Ramos (cell line): ENCODE measurements around the gene FAXC.
"Not testable (repeated sequence)": the region's sequence is repeated elsewhere in the genome, so short reads cannot be mapped to it uniquely, and the experiment has no call there.

Experiments used
- in situ Hi-C: fragments of 300-500 bp; cut with MboI; formaldehyde crosslinking; loops from one replicate; pipeline ENCODE4 v1.14.3; 2022; ENCODE audit warnings: low sequenced_read_pairs; ENCODE audit not compliant: unreplicated experiment

The FAXC gene

DNA sequence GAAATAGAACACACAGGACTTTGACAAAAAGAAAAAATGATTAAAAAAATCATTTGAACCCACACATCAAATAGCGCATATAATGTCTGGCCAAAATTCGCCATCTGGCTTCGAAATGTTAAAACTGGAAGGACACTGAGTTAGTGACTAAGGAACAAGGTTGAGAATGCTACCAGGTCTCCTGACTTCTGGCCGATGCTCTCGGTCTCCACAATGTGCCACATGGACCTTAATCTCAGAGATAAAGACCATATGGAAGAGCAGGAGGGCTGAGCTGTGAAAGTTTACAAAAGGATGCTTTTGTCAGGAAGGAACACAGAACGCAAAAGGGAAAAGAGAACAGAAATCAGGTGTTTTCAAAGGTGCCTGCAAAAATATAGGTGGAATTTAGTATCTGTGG is 54.7 kb downstream of the FAXC start:
- in situ Hi-C loops: no loop called here

DNA sequence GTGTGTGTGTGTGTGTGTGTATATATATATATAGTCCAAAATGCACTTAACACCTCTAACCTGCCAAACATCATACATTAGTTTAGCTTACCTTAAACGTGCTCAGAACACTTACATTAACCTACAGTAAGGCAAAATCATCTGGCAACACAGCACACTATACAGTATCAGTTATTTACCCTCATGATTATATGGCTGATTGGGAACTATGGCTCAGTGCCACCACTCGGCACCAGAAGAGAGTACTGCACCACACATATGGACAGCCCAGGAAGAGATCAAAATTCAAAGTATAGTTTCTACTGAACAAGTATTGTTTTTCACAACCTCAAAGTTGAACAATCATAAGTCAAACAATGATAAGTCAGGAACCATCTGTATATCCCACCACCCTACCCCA is 59.8 kb downstream of the FAXC start:
- in situ Hi-C loops: no loop called here

DNA sequence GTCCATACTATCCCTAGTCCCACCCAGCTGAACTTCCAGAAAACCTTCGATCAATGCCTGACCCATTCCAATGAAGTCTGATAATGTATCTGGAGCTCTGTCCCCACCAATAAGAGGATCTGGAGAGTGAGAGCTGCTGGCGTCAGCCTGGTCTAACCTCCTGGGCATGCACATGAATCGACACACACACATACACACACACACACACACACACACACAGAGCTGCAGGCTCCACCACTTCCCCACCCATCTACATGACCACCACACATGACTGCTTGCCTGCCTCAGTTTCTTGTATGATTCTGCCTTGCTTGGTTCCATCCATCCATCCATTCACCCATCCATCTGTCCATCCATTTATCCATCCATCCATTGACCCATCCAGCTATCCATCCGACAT is 60.8 kb downstream of the FAXC start:
- in situ Hi-C loops: no loop called here

DNA sequence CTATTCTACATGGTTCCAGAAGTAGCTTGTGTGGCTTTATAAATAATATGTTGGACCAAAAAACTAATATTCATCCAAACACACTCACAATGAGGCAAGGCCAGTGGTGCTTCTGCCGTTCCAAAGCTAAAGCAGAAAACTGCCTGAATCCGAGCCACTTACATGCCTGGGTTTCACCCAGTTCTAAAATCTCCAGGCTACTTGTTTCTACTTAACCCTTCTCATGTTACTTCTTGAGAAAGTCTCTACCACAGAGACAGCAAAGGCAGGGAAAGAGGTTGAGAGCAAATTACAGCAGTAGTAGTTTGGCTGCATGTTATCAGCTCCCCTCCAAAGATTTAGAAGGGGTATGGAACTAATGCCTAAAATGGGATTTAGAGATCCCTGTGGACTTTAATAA is 62.0 kb downstream of the FAXC start:
- in situ Hi-C loops: no loop called here

DNA sequence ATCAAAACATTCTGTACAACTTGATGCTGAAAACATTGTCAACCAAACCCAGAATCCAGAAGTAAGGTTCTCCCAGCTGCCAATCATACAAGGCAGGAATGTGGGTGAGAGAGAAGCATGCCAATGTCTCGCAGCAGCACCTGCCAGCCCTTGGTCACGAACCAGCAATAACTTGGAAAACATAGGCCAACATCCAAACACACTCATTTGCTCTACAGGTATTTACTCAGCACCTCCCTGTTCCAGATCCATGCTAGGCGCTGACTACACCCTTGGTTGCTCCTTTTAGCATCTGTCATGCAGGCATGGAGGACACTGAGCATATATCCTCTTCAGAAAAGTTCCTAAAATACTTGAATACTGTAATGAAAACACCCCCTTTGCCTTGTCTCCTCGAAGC is 63.6 kb downstream of the FAXC start:
- in situ Hi-C loops: no loop called here

DNA sequence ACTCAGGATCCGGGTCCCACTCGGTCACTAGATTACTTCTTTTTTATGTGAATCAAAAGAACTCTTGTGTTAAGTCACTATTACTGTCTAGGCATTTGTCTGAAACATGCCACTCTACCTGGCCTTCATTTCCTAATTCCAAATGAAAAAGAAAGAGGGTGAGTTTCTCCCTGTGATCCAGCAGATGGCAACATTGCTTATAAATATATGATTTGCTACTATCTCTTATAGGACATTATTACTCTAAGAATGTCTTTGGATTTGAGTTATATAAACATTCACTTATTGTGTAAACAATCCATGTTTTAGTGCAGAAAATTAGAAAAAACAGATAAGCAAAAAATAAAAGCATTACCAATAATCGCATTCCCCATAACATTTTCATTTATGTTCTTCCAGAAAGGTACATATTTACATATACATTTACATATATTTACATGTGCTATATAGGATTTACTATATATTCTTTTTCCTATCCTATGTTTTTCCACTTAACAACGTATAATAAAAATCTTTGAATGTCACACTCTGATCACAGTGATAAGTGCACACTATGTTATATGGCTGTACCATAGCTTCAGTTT is 66.9 kb downstream of the FAXC start:
- in situ Hi-C loops: no loop called here

DNA sequence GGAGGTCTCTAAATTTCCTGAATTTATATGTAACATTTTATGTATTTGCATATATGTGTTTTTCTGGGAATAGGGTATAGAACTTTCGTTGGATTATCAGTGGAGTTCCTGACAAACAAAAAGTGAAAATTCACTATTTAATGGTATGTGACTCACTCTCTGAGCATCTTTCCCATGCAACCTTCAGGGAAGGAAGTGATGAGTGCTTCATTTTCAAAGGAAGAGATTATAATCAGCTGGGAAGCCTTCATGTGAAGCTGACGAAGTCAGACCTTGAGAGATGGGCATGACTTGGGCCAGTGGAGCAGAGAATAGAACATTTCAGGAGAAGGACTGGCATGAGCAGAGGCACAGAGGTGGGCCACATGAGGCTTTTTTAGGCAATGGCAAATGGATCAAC is 72.7 kb downstream of the FAXC start:
- in situ Hi-C loops: no loop called here

DNA sequence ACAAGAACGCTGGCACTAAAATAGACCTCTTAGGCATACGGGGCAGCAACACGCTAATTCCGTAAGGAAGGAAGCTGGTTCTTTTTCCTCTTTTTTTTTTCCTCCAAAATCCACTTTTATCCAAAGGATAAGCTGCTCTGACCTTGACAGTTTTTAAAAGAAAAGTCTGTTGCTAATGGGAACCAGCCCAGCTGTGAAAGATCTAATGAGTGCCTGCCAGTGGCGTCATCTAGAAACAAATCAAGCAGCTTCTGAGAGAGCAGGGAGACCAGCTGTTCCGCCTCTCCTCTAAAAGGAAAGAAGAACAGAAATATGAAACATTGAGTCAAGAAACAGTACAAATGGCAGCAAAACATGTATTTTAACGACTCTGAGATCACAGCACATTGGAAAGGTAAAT is 78.6 kb downstream of the FAXC start:
- in situ Hi-C loops: no loop called here

DNA sequence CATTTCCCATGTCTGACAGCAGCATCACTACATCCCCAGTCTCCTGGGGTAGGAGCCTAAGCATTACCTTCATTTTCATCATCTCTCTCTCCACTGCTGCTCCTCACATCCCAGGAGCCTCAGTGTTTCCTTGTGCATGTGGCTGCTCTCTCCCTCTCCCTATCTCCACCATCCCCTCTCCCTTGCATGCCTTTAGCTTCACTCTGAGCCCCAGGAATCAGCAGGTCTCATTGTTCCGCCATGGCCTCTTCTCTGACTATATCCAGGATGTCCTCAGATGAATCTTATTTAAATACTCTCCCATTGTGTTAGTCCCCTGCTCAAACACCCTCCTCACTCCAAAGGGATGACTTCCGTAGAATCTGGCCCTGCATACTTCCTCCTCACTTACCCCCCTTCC is 79.4 kb downstream of the FAXC start:
- in situ Hi-C loops: no loop called here

DNA sequence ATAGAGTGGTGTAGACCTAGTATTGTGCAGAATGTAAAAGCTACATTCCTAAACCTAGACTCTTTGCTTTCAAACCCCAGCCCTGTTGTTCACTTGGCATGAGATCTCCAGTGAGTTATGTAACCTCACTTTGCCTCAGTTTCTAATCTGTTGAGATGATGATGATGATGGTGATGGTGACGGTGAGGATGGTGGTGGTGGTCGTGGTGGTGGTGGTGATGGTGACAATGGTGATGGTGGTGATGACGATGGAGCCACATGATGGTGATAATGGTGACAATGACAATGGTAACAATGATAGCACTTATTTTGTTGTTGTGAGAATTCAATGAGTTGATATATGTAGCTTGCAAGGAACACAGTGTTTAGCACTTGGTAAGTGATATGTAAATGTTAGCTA is 80.3 kb downstream of the FAXC start:
- in situ Hi-C loops: no loop called here

DNA sequence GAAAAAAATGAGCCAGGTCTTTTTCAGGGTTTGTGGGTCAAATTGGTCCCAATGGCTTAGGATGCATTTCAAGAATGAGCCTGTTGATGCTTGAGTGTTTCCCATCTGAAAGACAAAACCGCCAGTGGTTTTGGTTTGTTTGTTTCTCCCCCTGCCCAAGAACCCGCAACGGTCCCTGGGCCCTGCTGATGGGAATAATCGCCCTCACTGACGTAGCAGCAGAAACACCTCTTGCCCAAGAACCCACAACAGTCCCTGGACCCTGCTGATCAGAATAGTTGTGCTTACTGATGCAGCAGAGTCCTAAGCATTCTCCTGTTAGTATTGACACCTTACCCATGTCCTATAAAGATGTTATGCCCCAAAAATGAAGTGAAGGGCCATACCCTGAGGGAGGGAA is 82.5 kb downstream of the FAXC start:
- in situ Hi-C loops: not testable (repeated sequence)

DNA sequence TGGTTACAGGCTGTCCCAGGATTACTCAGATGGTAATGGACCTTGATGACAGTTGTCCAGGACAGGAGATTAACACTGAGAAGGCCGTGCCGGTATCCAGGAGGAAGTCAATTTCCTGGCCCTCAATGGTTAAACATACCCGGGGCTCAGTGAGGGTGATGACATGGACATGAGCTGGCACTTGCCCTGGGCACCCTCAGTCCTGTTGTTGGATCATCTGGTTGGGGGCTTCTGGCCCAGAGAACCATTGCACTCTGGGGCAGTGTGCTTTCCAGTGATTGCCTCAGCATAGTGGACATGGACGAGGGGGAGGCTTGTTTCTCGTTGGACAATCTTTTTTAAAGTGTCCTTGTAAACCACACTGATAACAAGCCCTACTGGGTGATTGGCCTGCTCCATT is 84.0 kb downstream of the FAXC start:
- in situ Hi-C loops: not testable (repeated sequence)

DNA sequence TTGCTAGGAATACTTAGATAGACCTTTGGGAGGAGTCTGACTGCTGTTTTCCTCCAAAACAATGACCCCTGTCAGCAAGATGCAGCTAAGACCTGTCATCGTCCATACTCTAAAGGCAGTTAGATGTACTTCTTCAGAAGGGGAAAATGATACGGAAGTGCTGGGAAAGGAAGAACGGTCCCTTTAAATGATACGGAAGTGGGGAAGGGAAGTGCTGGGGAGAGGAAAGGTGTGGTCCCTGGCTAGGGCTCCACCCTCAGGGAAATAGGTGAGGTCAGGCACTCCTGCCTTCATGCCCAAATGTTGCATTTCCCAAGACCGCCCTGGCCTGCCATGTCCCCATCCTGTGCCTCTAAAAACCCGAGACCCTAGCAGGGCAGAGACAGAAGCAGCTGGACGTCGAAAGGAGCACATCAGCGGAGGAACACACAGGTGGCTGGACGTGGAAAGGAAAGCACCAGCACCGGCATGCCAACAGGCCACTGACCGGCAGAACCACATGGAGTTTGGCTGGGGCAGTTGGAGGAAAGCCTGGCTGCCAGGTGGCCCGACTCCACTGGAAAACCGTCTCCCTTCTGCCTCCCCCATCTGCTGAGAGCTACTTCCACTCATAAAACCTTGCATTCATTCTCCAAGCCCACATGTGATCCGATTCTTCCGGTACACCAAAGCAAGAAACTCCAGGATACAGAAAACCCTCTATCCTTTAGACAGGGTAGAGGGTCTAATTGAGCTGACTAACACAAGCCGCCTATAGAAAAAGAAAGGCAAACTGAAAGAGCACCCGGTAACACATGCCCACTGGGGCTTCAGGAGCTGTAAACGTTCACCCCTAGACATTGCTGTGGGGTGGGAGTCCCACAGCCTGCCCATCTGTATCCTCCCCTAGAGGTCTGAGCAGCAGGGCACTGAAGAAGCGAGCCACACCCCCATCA is 94.6 kb downstream of the FAXC start:
- in situ Hi-C loops: no loop called here

DNA sequence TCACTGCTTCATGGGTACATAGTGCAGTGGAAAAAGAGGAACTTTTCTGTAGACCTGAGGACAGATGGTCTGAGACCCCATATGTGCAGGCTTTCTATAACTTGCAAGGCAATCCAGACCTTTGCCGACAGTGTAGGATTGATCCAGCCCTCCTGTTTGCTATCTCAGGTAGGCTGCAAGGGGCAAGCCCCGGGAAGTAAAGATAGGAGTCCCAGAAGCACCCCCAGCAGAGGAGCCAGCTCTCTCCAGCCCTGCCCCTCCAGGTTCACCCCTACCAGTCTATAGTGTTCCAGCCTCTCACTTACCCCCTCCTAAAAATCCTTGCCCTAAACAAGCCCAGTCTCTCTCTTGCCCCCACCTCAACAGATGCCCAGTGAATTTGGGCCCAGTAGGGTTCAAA is 96.2 kb downstream of the FAXC start:
- in situ Hi-C loops: no loop called here

DNA sequence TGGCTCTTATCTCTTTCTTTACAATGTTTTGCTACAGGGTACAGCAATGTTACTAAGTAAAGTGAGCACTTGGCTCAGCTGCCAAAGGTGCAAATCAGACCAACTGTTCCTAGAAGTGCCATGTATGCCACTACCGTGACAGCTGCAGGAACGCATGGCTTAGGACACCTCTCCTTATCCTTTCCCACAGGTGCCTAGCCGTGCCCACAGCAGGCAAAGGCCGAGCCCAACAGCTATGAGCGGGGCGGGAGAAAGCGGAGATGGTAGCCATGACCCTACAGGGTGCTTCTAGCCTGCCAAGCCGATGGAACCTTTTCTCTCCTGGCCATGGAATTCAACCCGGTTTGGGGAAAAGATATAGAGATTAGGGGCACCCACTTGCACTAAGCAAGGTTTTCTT is 97.1 kb downstream of the FAXC start:
- in situ Hi-C loops: no loop called here

DNA sequence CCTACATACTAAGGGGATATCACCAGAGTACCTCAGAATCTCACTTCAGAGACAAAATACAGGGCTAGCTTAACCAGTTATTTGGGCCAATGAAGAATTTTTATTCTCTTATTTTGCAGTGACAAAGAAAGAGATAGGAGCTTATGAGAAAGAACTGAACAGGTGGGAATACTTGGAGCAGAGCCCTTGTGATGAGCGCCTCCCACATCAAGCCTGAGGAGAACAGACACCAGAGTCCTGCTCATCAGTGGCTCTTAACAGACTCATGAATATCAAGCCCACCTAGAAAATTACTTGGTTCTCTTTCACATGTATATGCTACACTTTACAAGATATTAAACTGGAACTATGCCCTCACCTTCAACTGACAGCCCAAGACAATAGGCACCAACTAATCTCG is 99.0 kb downstream of the FAXC start:
- in situ Hi-C loops: no loop called here

DNA sequence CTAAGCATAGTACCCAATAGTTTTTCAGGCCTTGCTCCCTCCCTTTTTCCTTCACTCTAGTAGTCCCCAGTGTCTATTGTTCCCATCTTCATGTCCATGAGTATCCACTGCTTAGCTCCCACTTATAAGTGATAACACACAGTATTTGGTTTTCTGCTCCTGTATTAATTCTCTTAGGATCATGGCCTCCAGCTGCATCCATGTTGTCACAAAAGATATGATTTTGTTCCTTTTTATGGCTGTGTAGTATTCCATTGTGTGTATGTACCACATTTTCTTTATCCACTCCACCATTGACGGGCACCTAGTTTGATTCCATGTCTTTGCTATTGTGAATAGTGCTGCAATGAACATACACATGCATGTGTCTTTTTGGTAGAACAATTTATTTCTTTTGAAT is 102.9 kb downstream of the FAXC start:
- in situ Hi-C loops: no loop called here

DNA sequence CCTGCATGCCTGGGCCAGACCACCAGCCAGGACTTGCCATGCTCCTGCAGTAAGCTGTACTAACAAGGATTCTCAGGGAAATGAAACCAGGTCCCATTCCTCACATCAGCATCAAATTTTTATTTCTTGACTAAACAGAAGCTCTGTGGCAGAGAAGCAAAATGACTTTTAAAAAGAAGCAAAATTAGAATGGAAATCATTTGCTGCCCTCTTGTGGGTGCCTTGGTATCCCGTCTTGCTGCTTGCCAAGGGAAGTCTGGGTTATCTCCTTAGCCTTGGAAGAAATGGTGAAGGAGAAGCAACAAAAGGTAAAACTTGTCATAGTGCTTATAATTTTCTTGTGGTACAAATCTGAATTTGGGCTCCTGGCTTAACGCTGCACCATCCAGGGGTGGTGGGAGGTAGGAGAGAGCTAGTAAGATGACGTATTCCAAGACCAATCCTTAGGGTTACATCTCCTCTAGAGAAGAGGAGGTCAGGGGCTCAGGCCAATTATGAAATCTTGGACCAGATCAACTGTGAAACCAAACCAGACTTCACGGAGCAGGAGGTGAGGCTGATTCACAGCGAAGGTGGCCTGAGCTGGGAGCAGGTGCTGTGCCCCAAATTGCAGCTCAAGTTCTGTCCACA is 107.5 kb downstream of the FAXC start:
- in situ Hi-C loops: no loop called here

DNA sequence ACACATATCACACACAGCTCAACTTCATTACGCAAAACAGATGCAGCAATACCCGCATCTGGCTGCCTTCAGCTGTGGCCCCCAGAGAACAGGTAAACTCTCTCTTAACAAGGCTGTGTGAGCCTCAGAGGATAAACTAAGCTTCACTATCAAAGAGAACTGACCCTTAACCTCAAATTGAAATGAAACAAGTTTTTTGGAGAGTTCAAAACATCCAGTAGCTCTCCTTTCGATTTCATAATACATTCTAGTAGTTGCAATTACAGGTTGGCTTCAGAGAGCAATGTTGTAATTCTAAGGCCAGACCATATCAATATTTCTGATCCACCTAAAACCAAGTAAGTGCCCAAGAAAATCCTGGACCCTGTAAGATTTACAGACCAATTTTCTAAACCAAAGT is 113.5 kb downstream of the FAXC start:
- in situ Hi-C loops: no loop called here

DNA sequence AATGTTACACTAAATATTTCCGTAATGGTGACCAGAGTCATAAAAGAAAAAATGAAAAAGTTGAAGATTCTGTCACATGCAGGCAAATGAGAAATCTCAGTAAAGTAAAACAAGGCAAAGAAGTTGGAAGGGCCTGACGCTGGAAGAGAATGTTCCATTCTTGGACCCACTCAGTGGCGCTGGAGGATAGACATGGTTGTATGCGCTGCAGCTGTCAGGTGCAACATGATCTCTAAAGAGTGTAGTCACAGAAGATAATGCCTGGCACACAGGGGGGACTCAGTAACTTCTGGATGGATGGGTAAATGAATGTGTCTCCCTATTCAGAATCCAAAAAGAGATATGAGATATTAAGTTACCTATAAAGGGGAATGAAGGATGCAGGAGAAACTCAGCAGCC is 116.3 kb downstream of the FAXC start:
- in situ Hi-C loops: no loop called here

DNA sequence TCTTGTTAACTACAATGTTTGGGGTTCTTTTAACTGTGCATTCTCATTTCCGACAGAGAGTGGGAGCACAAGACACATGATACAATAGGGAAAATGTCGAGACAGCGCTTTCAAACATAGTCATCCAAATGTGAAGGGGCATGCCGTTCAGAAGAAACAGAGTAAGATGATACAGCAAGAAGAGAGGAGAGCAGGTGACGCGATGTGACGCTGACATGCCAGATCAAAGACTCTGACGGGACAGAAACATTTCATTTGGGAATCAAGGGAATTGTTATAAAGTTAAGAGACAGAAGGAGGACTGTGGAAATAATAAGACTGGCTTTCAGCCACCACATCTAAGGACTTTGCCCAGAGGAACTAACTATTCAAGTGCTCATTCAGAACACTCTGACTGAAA is 117.4 kb downstream of the FAXC start:
- in situ Hi-C loops: no loop called here

DNA sequence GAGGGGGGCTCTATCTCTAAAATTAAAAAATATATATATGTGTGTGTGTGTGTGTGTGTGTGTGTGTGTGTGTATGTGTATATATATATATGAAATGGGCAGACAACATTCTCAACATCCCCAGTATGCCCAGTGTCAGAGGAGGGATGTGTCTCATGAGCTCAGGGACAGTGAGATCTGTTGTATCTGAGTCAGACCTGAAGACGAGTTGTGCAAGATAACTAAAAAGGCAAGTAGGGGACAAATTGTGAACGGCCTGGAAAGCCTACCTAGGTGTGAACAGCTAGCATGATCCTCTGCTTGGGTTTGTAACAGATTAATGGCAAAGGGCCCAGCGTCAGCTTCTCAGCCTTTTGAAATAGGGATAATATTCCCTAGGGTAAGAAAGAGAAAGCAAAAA is 124.3 kb downstream of the FAXC start:
- in situ Hi-C loops: no loop called here
